Measurements from ENCODE around the gene HLA-A. TPM values are rescaled to one million over a fixed set of nuclear protein-coding genes. Genes with fewer than 3 reads are reported as not detected.
"Not testable (repeated sequence)": the region's sequence is repeated elsewhere in the genome, so short reads cannot be mapped to it uniquely, and the experiment has no call there.

HLA-A gene
- total RNA-seq, 1 donor from 2014 or later: 60.2 TPM

GRCh38 chr6:29927841-29928388 is 14.4 kb upstream of the HLA-A start:
- TF ChIP-seq CTCF (IDR thresholded peaks at IDR 0.05; ENCODE audit: partially characterized antibody, unreplicated experiment): no peak
- Mint-ChIP-seq H3K9me3 (ENCODE audit: unreplicated experiment) (peaks cover 4% of the 10 kb centered on the region), H3K27me3 (ENCODE audit: unreplicated experiment) (peaks cover 9% of the 10 kb centered on the region), H3K4me1 (ENCODE audit: low read depth, unreplicated experiment) (peaks cover 3% of the 10 kb centered on the region), H3K36me3 (ENCODE audit: unreplicated experiment) (no peaks in the 10 kb centered on the region), H3K4me3 (ENCODE audit: unreplicated experiment) (peak overlapping the region; percentile 88), H3K27ac (ENCODE audit: unreplicated experiment) (no peak overlapping the region)
- no peak for DNase-seq

- not testable (repeated sequence) for H3K4me3 Mint-ChIP-seq (ENCODE audit: unreplicated experiment); DNase-seq; H3K36me3 Mint-ChIP-seq (ENCODE audit: unreplicated experiment); H3K4me1 Mint-ChIP-seq (ENCODE audit: low read depth, unreplicated experiment); H3K27me3 Mint-ChIP-seq (ENCODE audit: unreplicated experiment); H3K9me3 Mint-ChIP-seq (ENCODE audit: unreplicated experiment); H3K27ac Mint-ChIP-seq (ENCODE audit: unreplicated experiment)
Observed at GRCh38 chr6:29930047-29930446, 12.3 kb upstream of the HLA-A start.

- peaks cover 3% of the 10 kb centered on the region for H3K36me3 Mint-ChIP-seq (ENCODE audit: unreplicated experiment)
- H3K9me3 Mint-ChIP-seq (ENCODE audit: unreplicated experiment): peaks cover 2% of the 10 kb centered on the region
- no peaks in the 10 kb centered on the region for H3K4me1 Mint-ChIP-seq (ENCODE audit: low read depth, unreplicated experiment)
- TF ChIP-seq CTCF (IDR thresholded peaks at IDR 0.05; ENCODE audit: partially characterized antibody, unreplicated experiment): no peak
- peaks cover 2% of the 10 kb centered on the region for H3K27me3 Mint-ChIP-seq (ENCODE audit: unreplicated experiment)
- DNase-seq: no peak
- no peak overlapping the region for H3K27ac Mint-ChIP-seq (ENCODE audit: unreplicated experiment)
- H3K4me3 Mint-ChIP-seq (ENCODE audit: unreplicated experiment): no peak overlapping the region
Observed at GRCh38 chr6:29933955-29934354, 8.4 kb upstream of the HLA-A start.

GRCh38 chr6:29935273-29935955 is 6.9 kb upstream of the HLA-A start:
- no peaks in the 10 kb centered on the region for H3K4me1 Mint-ChIP-seq (ENCODE audit: low read depth, unreplicated experiment)
- peaks cover 2% of the 10 kb centered on the region for H3K9me3 Mint-ChIP-seq (ENCODE audit: unreplicated experiment)
- no peak for DNase-seq
- H3K36me3 Mint-ChIP-seq (ENCODE audit: unreplicated experiment): peaks cover 3% of the 10 kb centered on the region
- no peak overlapping the region for H3K4me3 Mint-ChIP-seq (ENCODE audit: unreplicated experiment)
- no peak for TF ChIP-seq CTCF (IDR thresholded peaks at IDR 0.05; ENCODE audit: partially characterized antibody, unreplicated experiment)
- H3K27ac Mint-ChIP-seq (ENCODE audit: unreplicated experiment): no peak overlapping the region
- no peaks in the 10 kb centered on the region for H3K27me3 Mint-ChIP-seq (ENCODE audit: unreplicated experiment)

- Mint-ChIP-seq H3K9me3 (ENCODE audit: unreplicated experiment) (peaks cover 7% of the 10 kb centered on the region), H3K27ac (ENCODE audit: unreplicated experiment) (peak overlapping the region; percentile 15)
Observed at GRCh38 chr6:29938746-29939508, 3.4 kb upstream of the HLA-A start.

More at GRCh38 chr6:29938746-29939508, 3.4 kb upstream of the HLA-A start:
- TF ChIP-seq CTCF (IDR thresholded peaks at IDR 0.05; ENCODE audit: partially characterized antibody, unreplicated experiment): no peak
- no peak overlapping the region for H3K4me3 Mint-ChIP-seq (ENCODE audit: unreplicated experiment)
- peaks cover 3% of the 10 kb centered on the region for H3K4me1 Mint-ChIP-seq (ENCODE audit: low read depth, unreplicated experiment)
- peaks cover 2% of the 10 kb centered on the region for H3K27me3 Mint-ChIP-seq (ENCODE audit: unreplicated experiment)
- H3K36me3 Mint-ChIP-seq (ENCODE audit: unreplicated experiment): peaks cover 3% of the 10 kb centered on the region
- DNase-seq: no peak
